ENCODE results near the gene IL23R.

DNA sequence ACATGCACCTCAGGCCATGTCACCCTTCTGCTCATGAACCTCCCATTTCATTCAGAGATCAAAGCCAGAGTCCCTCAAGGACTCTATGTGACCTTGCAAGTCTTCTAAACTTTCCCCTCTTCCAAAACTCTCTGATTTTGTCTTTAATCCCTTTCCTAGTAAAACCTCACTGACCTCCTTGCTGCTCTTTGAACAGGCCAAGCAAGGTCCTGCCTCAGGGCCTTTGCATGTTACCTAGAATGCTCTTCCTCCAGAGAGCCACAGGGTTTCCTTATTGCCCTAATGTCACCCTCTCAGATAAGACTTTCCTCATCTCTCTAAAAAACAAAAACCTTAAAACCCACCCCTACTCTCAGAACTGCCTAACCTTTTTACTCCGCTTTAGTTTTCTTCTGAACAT lies 26.6 kb downstream of the IL23R start:
- TF ChIP-seq, protein P1, sequence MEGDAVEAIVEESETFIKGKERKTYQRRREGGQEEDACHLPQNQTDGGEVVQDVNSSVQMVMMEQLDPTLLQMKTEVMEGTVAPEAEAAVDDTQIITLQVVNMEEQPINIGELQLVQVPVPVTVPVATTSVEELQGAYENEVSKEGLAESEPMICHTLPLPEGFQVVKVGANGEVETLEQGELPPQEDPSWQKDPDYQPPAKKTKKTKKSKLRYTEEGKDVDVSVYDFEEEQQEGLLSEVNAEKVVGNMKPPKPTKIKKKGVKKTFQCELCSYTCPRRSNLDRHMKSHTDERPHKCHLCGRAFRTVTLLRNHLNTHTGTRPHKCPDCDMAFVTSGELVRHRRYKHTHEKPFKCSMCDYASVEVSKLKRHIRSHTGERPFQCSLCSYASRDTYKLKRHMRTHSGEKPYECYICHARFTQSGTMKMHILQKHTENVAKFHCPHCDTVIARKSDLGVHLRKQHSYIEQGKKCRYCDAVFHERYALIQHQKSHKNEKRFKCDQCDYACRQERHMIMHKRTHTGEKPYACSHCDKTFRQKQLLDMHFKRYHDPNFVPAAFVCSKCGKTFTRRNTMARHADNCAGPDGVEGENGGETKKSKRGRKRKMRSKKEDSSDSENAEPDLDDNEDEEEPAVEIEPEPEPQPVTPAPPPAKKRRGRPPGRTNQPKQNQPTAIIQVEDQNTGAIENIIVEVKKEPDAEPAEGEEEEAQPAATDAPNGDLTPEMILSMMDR (IDR thresholded peaks at IDR 0.05): no peak
- TF ChIP-seq POLR2A (IDR thresholded peaks at IDR 0.05): no peak

Measured in breast epithelium (tissue), 3 donors.